K562 (cell line): ENCODE data around the gene RCC2. TPM values are rescaled to one million over a fixed set of nuclear protein-coding genes. Genes with fewer than 3 reads are reported as not detected.

Experiments
- ATAC-seq: fragments of 200-7000 bp; cut with Tn5 transposase; 3 replicates; pipeline ENCODE4 v1.9.1; 2020; ENCODE audit warnings: moderate library complexity
- BruUV-seq: library from RNA; stranded (reverse); fragments of 400-500 nt; replicated peaks from 2 replicates; lab custom pipeline; 2021; lab: Mats Ljungman, UMichigan
- CTCF ChIA-PET: fragments of 300-600 bp; formaldehyde crosslinking; extraction: SDS; loops from one replicate; lab custom pipeline; 2021; ENCODE audit warnings: low intra/inter-chr PET ratio; lab: Yijun Ruan, JAX
- POLR2A ChIA-PET: fragments of 300-600, 350-650 bp; sonication (Branson Sonifier 250); formaldehyde crosslinking; extraction: SDS; loops from one replicate; lab custom pipeline; 2021; ENCODE audit warnings: antibody characterized with exemption, inconsistent platforms; lab: Yijun Ruan, JAX
- DNase-seq, 4 experiments: peaks; one replicate each; pipeline versions ENCODE4 v3.0.0 to v3.0.0-alpha.2; 2011 to 2018; ENCODE audit warnings: low spot score in 3 of 4, mixed read lengths in 3 of 4; ENCODE audit errors: extremely low read depth in 1 of 4
- FAIRE-seq: peaks from 2 replicates; lab custom pipeline; 2011; peaks lifted over from hg19 to GRCh38; lab: Jason Lieb, UNC
- H2AFZ ChIP-seq: 2 replicates; pipeline ENCODE4 v1.6.0; 2011; ENCODE audit warnings: low read depth, low read length, control low read depth, inconsistent platforms
- H3K27ac ChIP-seq: fragments of 200-600 bp; 3 replicates; pipeline ENCODE4 v1.8.0; 2011; ENCODE audit warnings: low read depth, mild to moderate bottlenecking, control low read depth, inconsistent platforms, low read length, moderate library complexity, mixed read lengths; ENCODE audit errors: extremely low read depth
- H3K27me3 ChIP-seq, 2 experiments: fragments of 300-600 bp in 1 of 2; 2 replicates in 1 of 2; 3 replicates in 1 of 2; pipeline versions ENCODE4 v1.6.0 to v1.8.0; 2011; ENCODE audit warnings: inconsistent platforms in 2 of 2, low read length in 2 of 2, mild to moderate bottlenecking in 1 of 2, mixed read lengths in 1 of 2, moderate library complexity in 1 of 2; ENCODE audit not compliant: control insufficient read depth in 2 of 2, insufficient read depth in 2 of 2
- H3K36me3 ChIP-seq: fragments of 300-600 bp; 3 replicates; pipeline ENCODE4 v1.8.0; 2011; ENCODE audit warnings: mild to moderate bottlenecking, low read length, inconsistent platforms; ENCODE audit not compliant: control insufficient read depth, insufficient read depth
- H3K4me1 ChIP-seq, 2 experiments: fragments of 200-600 bp in 1 of 2; replicated peaks in 1 of 2; 2 replicates in 1 of 2; 3 replicates in 1 of 2; pipeline versions ENCODE4 v1.5.1 to v1.8.0; 2011; ENCODE audit warnings: inconsistent platforms in 2 of 2, low read length in 2 of 2, mild to moderate bottlenecking in 1 of 2, mixed read lengths in 1 of 2, moderate library complexity in 1 of 2; ENCODE audit not compliant: control insufficient read depth in 2 of 2, insufficient read depth in 2 of 2
- H3K4me2 ChIP-seq: 2 replicates; pipeline ENCODE4 v1.6.1; 2011; ENCODE audit warnings: low read length, control low read depth, inconsistent platforms, mixed read lengths; ENCODE audit not compliant: insufficient read depth
- H3K4me3 ChIP-seq: fragments of 200-600 bp; sonication (generic), shearing (Covaris generic); 2 replicates; pipeline ENCODE4 v1.5.1; 2016; ENCODE audit warnings: control low read depth, inconsistent platforms
- H3K79me2 ChIP-seq: fragments of 200-600 bp; 3 replicates; pipeline ENCODE4 v1.8.0; 2011; ENCODE audit warnings: low read length, inconsistent platforms; ENCODE audit not compliant: control insufficient read depth, insufficient read depth
- H3K9ac ChIP-seq, 2 experiments: 2 replicates each; pipeline versions ENCODE4 v1.6.0 to v1.6.1; 2011; ENCODE audit warnings: low read depth in 2 of 2, low read length in 2 of 2, control low read depth in 1 of 2, inconsistent platforms in 1 of 2, mild to moderate bottlenecking in 1 of 2, mixed read lengths in 1 of 2; ENCODE audit not compliant: insufficient read depth in 1 of 2
- H3K9me1 ChIP-seq: one replicate; pipeline ENCODE4 v1.6.0; 2011; ENCODE audit warnings: inconsistent platforms, mild to moderate bottlenecking, low read length, moderate library complexity; ENCODE audit not compliant: control insufficient read depth, insufficient read depth
- H3K9me3 ChIP-seq: replicated peaks from 2 replicates; pipeline ENCODE4 v1.5.1; 2011; ENCODE audit warnings: low read depth, low read length, inconsistent platforms; ENCODE audit not compliant: control insufficient read depth, insufficient read depth
- H4K20me1 ChIP-seq: replicated peaks from 2 replicates; pipeline ENCODE4 v1.6.1; 2011; ENCODE audit warnings: low read length, inconsistent platforms, mixed read lengths; ENCODE audit not compliant: control insufficient read depth, insufficient read depth
- CBX8 ChIP-seq: fragments of 200-600 bp; sonication (generic); IDR thresholded peaks from 2 replicates; pipeline ENCODE4 v1.6.1; 2012; ENCODE audit warnings: borderline replicate concordance, mixed run types, low read depth, mild to moderate bottlenecking, moderate library complexity, mixed read lengths, low read length, control low read depth, inconsistent platforms; ENCODE audit not compliant: poor library complexity, severe bottlenecking; ENCODE audit errors: extremely low read depth
- DPF2 ChIP-seq: fragments of 450-650 bp; IDR thresholded peaks from 2 replicates; pipeline ENCODE4 v1.6.1; 2016
- NFE2 ChIP-seq: IDR thresholded peaks from 2 replicates; pipeline ENCODE4 v1.6.1; 2014; ENCODE audit warnings: antibody characterized with exemption, low read depth
- RFX1 ChIP-seq: fragments of 450-650 bp; IDR thresholded peaks from 2 replicates; pipeline ENCODE4 v1.6.1; 2016; ENCODE audit warnings: mild to moderate bottlenecking, moderate library complexity
- TCF15 ChIP-seq: fragments of 250-450 bp; sonication (Bioruptor Pico); IDR thresholded peaks from 2 replicates; pipeline ENCODE4 v1.8.0; 2022; ENCODE audit warnings: moderate library complexity, mild to moderate bottlenecking, inconsistent platforms
- YY1 ChIP-seq, 3 experiments: IDR thresholded peaks; 2 replicates each; pipeline ENCODE4 v1.6.1; 2011; ENCODE audit warnings: low read length in 2 of 3, mild to moderate bottlenecking in 2 of 3, moderate library complexity in 2 of 3, borderline replicate concordance in 1 of 3, control low read depth in 1 of 3, low read depth in 1 of 3; ENCODE audit not compliant: insufficient read depth in 3 of 3, insufficient replicate concordance in 2 of 3, control insufficient read depth in 1 of 3, insufficient read length in 1 of 3; ENCODE audit errors: extremely low read depth in 1 of 3
- ZNF212 ChIP-seq: fragments of 450-650 bp; formaldehyde crosslinking; IDR thresholded peaks from 2 replicates; pipeline ENCODE4 v1.4.0; 2020; ENCODE audit warnings: mild to moderate bottlenecking
- ZNF224 ChIP-seq: sonication (generic); formaldehyde crosslinking; IDR thresholded peaks from 2 replicates; pipeline ENCODE4 v1.8.0; 2022; ENCODE audit warnings: mild to moderate bottlenecking, missing genetic modification reagents
- ZNF274 ChIP-seq: IDR thresholded peaks from 2 replicates; pipeline ENCODE4 v1.6.1; 2011; ENCODE audit warnings: low read depth, mild to moderate bottlenecking, low read length, moderate library complexity, borderline replicate concordance
- whole genome bisulfite sequencing: fragments of 100-300 bp; shearing (Covaris generic); methylation state at CpG from one replicate; pipeline ENCODE4 v1.1.6; 2016; ENCODE audit warnings: low coverage, mixed read lengths; ENCODE audit not compliant: insufficient coverage; ENCODE audit errors: missing lambda C conversion rate; 5-methylcytosine and 5-hydroxymethylcytosine counted together
- in situ Hi-C: fragments of 300-500 bp; cut with MboI; formaldehyde crosslinking; loops from 4 replicates; pipeline ENCODE4 v1.15.0; 2018; ENCODE audit warnings: inconsistent platforms, mixed read lengths
- intact Hi-C: fragments of 100-400 bp; cut with micrococcal nuclease; formaldehyde crosslinking; loops from 2 replicates; pipeline ENCODE4 v1.14.2; 2022
- polyA plus RNA-seq, 8 experiments: library from polyadenylated mRNA; depleted of rRNA in 4 of 8; stranded (reverse) in 5 of 8; unstranded in 3 of 8; fragments of >200 nt; fragmentation: Nextera tagmentation in 2 of 8; fragmentation: Illumina TruSeq in 1 of 8; extraction: Ambion mirVana in 2 of 8; extraction: Trizol in 1 of 8; gene quantifications; 2 replicates each; pipeline versions ENCODE4 v1.2.1 to v1.2.3, GENCODE V29; 2011 to 2014; ENCODE audit warnings: inconsistent platforms in 1 of 8, missing spikeins in 1 of 8
- total RNA-seq, 7 experiments: library from RNA; depleted of rRNA in 6 of 7; stranded (reverse); fragments of >200 nt in 6 of 7; fragmentation: Illumina TruSeq in 2 of 7; extraction: Trizol in 2 of 7; gene quantifications; 2 replicates each; pipeline versions ENCODE4 v1.2.1 to v1.2.3, GENCODE V29; 2011 to 2021; ENCODE audit warnings: low replicate concordance in 1 of 7
- TF ChIP-seq, protein P1 (sequence below), 2 experiments: fragments of 450-650 bp; formaldehyde crosslinking in 1 of 2; IDR thresholded peaks; 2 replicates each; pipeline versions ENCODE4 v1.4.0 to v1.6.1; 2014 to 2020; ENCODE audit warnings: mild to moderate bottlenecking in 2 of 2, borderline replicate concordance in 1 of 2, low read depth in 1 of 2
- TF ChIP-seq, protein P2 (sequence below): fragments of 250-450 bp; sonication (Bioruptor Pico); IDR thresholded peaks from 2 replicates; pipeline ENCODE4 v1.5.0; 2020; ENCODE audit warnings: mild to moderate bottlenecking

The RCC2 gene
- total and polyA plus RNA-seq, 9 of the 15 experiments (the other 6 are each of a cell fraction or from before 2014, with no cell fraction given), result 31.8 to 292 (median 116) TPM

- Histone ChIP-seq H3K9me3 (no peaks in the 10 kb centered on the region), H2AFZ (peak overlapping the region; percentile 48), H3K9ac (no peak overlapping the region), H3K79me2 (no peaks in the 10 kb centered on the region), H3K27me3 (no peaks in the 10 kb centered on the region), H3K9me1 (no peaks in the 10 kb centered on the region), H4K20me1 (no peaks in the 10 kb centered on the region), H3K4me3 (no peak overlapping the region), H3K36me3 (no peaks in the 10 kb centered on the region), H3K4me1 (peaks cover 9 to 10% of the 10 kb centered on the region in 2 experiments; a peak in 4 of 5 replicates), H3K27ac (peak overlapping the region; percentile 31; the same call in 1 of the 3 replicates), H3K4me2 (no peak overlapping the region)
- WGBS, result 13% methylated on average over 5 of the region's 5 CpGs
- peak in 1 of 4 experiments; percentile 21 for DNase-seq
- POLR2A ChIA-PET, result interaction anchor here (0.6 kb wide), 2 partner anchors 45 to 193 kb away, joined by 3 to 4 read pairs; no protein-coding TSS in a partner anchor
- ATAC-seq, result no peak
- BruUV-seq, result no TSS peak
- in situ Hi-C loops (no loop called here), intact Hi-C loops (no loop called here)
- peak; percentile 15 for FAIRE-seq
- CTCF ChIA-PET, result no interaction called here
- 0 out of 2 replicates have a peak, but pooled peaks have one; percentile 51 for TF ChIP-seq DPF2
- no peak for TF ChIP-seq CBX8
- TF ChIP-seq ZNF224 (CRISPR knock-in tag), result no peak
- TF ChIP-seq, protein P1, sequence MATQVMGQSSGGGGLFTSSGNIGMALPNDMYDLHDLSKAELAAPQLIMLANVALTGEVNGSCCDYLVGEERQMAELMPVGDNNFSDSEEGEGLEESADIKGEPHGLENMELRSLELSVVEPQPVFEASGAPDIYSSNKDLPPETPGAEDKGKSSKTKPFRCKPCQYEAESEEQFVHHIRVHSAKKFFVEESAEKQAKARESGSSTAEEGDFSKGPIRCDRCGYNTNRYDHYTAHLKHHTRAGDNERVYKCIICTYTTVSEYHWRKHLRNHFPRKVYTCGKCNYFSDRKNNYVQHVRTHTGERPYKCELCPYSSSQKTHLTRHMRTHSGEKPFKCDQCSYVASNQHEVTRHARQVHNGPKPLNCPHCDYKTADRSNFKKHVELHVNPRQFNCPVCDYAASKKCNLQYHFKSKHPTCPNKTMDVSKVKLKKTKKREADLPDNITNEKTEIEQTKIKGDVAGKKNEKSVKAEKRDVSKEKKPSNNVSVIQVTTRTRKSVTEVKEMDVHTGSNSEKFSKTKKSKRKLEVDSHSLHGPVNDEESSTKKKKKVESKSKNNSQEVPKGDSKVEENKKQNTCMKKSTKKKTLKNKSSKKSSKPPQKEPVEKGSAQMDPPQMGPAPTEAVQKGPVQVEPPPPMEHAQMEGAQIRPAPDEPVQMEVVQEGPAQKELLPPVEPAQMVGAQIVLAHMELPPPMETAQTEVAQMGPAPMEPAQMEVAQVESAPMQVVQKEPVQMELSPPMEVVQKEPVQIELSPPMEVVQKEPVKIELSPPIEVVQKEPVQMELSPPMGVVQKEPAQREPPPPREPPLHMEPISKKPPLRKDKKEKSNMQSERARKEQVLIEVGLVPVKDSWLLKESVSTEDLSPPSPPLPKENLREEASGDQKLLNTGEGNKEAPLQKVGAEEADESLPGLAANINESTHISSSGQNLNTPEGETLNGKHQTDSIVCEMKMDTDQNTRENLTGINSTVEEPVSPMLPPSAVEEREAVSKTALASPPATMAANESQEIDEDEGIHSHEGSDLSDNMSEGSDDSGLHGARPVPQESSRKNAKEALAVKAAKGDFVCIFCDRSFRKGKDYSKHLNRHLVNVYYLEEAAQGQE (IDR thresholded peaks at IDR 0.05; ENCODE audit: borderline replicate concordance), result peak; percentile 25; the same call in 1 of the 2 replicates
- TF ChIP-seq, protein P1 (CRISPR knock-in tag; IDR thresholded peaks at IDR 0.05; ENCODE audit: low read depth), result no peak
- TF ChIP-seq ZNF274, result no peak
- TF ChIP-seq, protein P2, sequence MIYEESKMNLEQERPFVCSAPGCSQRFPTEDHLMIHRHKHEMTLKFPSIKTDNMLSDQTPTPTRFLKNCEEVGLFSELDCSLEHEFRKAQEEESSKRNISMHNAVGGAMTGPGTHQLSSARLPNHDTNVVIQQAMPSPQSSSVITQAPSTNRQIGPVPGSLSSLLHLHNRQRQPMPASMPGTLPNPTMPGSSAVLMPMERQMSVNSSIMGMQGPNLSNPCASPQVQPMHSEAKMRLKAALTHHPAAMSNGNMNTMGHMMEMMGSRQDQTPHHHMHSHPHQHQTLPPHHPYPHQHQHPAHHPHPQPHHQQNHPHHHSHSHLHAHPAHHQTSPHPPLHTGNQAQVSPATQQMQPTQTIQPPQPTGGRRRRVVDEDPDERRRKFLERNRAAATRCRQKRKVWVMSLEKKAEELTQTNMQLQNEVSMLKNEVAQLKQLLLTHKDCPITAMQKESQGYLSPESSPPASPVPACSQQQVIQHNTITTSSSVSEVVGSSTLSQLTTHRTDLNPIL (CRISPR knock-in tag), result no peak
- no peak for TF ChIP-seq TCF15
- no peak for TF ChIP-seq ZNF212 (CRISPR knock-in tag)
- peak; percentile 83 for TF ChIP-seq RFX1
- TF ChIP-seq YY1 (IDR thresholded peaks at IDR 0.05; ENCODE audit: borderline replicate concordance in 1 of 3, control insufficient read depth in 1 of 3, extremely low read depth in 1 of 3, insufficient read depth in 3 of 3, insufficient read length in 1 of 3, insufficient replicate concordance in 2 of 3, low read depth in 1 of 3, low read length in 2 of 3), result peak in 1 of 3 experiments; percentile 60
- 0 out of 2 replicates have a peak, but pooled peaks have one; percentile 32 for TF ChIP-seq NFE2
Observed at GRCh38 chr1:17472814-17473213, 33.3 kb upstream of the RCC2 start.
